ENCODE data around the gene BAZ1B. TPM values are rescaled to one million over a fixed set of nuclear protein-coding genes. Genes with fewer than 3 reads are reported as not detected.

BAZ1B gene
- total RNA-seq, 1 experiment from 2014 or later = 127 TPM

- ChIA-PET CTCF (no interaction called here), POLR2A (ENCODE audit: low non-redundant PET) (interaction anchor here (0.6 kb wide), 1 partner anchor 78 kb away, joined by 3 read pairs; no protein-coding TSS in a partner anchor)
- Histone ChIP-seq H3K27me3 (replicated peaks; ENCODE audit: insufficient read depth, low read depth, low read length, poor library complexity) (no peaks in the 10 kb centered on the region), H3K27ac (ENCODE audit: low read depth, low read length, poor library complexity, severe bottlenecking) (no peak overlapping the region), H3K4me3 (ENCODE audit: low read depth, low read length, poor library complexity, severe bottlenecking) (peak overlapping the region; percentile 92), H3K36me3 (ENCODE audit: insufficient read depth, low read length, poor library complexity, severe bottlenecking) (peaks cover 52% of the 10 kb centered on the region), H3K4me1 (ENCODE audit: insufficient read depth, low read length, poor library complexity, severe bottlenecking) (peaks cover 17% of the 10 kb centered on the region), H3K9me3 (ENCODE audit: low read depth, low read length, poor library complexity, severe bottlenecking) (no peaks in the 10 kb centered on the region)
- BruUV-seq (replicated peaks) = no TSS peak
- intact Hi-C loops (cut with micrococcal nuclease; ENCODE audit: unreplicated experiment) = loop anchor here (10.0 kb wide), 1 partner anchor 64 kb away; no protein-coding TSS in a partner anchor
- no peak for DNase-seq (ENCODE audit: low spot score)
- TF ChIP-seq EZH2 (IDR thresholded peaks at IDR 0.05; ENCODE audit: borderline replicate concordance, low read depth, low read length, poor library complexity, severe bottlenecking) (no peak), CTCF (conservative IDR thresholded peaks at IDR 0.05; ENCODE audit: low read depth, low read length) (no peak)
Observed at GRCh38 chr7:73518470-73518869, 3.6 kb downstream of the BAZ1B start.

- intact Hi-C loops (cut with micrococcal nuclease; ENCODE audit: unreplicated experiment) = loop anchor here (10.0 kb wide), 1 partner anchor 63 kb away; no protein-coding TSS in a partner anchor
- Histone ChIP-seq H3K4me3 (ENCODE audit: low read depth, low read length, poor library complexity, severe bottlenecking) (no peak overlapping the region), H3K36me3 (ENCODE audit: insufficient read depth, low read length, poor library complexity, severe bottlenecking) (peaks cover 63% of the 10 kb centered on the region), H3K27ac (ENCODE audit: low read depth, low read length, poor library complexity, severe bottlenecking) (no peak overlapping the region), H3K4me1 (ENCODE audit: insufficient read depth, low read length, poor library complexity, severe bottlenecking) (peaks cover 17% of the 10 kb centered on the region), H3K27me3 (replicated peaks; ENCODE audit: insufficient read depth, low read depth, low read length, poor library complexity) (no peaks in the 10 kb centered on the region), H3K9me3 (ENCODE audit: low read depth, low read length, poor library complexity, severe bottlenecking) (no peaks in the 10 kb centered on the region)
- ChIA-PET CTCF (no interaction called here), POLR2A (ENCODE audit: low non-redundant PET) (no interaction called here)
- no peak for TF ChIP-seq EZH2 (IDR thresholded peaks at IDR 0.05; ENCODE audit: borderline replicate concordance, low read depth, low read length, poor library complexity, severe bottlenecking)
- TF ChIP-seq CTCF (conservative IDR thresholded peaks at IDR 0.05; ENCODE audit: low read depth, low read length) = no peak
- no TSS peak for BruUV-seq (replicated peaks)
- no peak for DNase-seq (ENCODE audit: low spot score)
Observed at GRCh38 chr7:73517241-73517995, 4.7 kb downstream of the BAZ1B start.

GRCh38 chr7:73515178-73515577 lies 6.9 kb downstream of the BAZ1B start:
- BruUV-seq (replicated peaks) = no TSS peak
- peak; percentile 25 for DNase-seq (ENCODE audit: low spot score)
- TF ChIP-seq EZH2 (IDR thresholded peaks at IDR 0.05; ENCODE audit: borderline replicate concordance, low read depth, low read length, poor library complexity, severe bottlenecking) (no peak), CTCF (conservative IDR thresholded peaks at IDR 0.05; ENCODE audit: low read depth, low read length) (no peak)
- no peaks in the 10 kb centered on the region for H3K9me3 ChIP-seq (ENCODE audit: low read depth, low read length, poor library complexity, severe bottlenecking)
- H3K27me3 ChIP-seq (replicated peaks; ENCODE audit: insufficient read depth, low read depth, low read length, poor library complexity) = no peaks in the 10 kb centered on the region
- H3K4me1 ChIP-seq (ENCODE audit: insufficient read depth, low read length, poor library complexity, severe bottlenecking) = peaks cover 17% of the 10 kb centered on the region
- H3K4me3 ChIP-seq (ENCODE audit: low read depth, low read length, poor library complexity, severe bottlenecking) = no peak overlapping the region
- no peak overlapping the region for H3K27ac ChIP-seq (ENCODE audit: low read depth, low read length, poor library complexity, severe bottlenecking)
- peaks cover 84% of the 10 kb centered on the region for H3K36me3 ChIP-seq (ENCODE audit: insufficient read depth, low read length, poor library complexity, severe bottlenecking)
- ChIA-PET POLR2A (ENCODE audit: low non-redundant PET) (no interaction called here), CTCF (no interaction called here)
- intact Hi-C loops (cut with micrococcal nuclease; ENCODE audit: unreplicated experiment) = loop anchor here (10.0 kb wide), 1 partner anchor 60 kb away; no protein-coding TSS in a partner anchor

All from A673 (cell line).